ENCODE data around the gene COL4A2.

DNA sequence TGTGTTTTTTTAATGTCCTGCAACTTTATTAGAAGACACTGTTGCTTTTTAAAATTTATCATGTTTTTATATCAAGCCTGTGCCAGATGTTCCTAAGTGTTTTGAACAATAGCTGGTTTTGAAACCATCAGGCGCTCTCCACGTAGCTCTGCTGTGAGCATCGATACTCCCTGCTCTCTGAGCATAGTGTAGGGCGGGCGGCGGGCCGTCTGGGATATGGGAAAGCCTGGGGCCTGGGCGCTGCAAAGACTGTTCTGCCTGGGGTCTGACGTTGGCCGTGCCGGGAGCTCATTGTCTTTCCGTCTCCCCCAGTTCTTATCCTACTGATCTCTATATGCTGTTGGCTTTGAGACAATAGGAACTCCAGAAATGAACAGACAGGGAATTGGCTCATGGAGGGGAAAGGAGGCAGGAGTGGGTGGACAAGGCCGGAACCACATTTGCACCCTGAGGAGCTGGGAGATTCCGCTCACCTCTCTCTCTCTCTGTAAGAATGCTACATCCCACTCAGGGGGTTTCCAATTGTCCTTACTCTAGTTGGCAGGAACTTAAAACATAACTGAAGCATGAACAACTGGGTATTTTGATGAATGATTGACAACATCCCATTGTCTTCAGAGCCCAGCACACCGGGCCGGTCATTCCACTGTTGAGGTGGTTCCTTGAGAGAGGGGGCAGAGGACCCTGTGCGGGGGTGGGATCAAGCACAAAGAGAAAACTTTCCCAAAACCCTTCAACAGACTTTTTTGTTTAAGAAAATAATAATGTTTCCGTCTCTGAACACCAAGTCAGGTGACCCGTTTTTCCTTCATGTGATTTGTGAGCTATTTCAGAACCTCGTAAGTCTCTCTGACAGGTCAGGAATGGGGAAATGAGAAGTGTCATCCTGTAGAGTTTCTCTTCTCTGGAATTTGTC, 64.7 kb downstream of the COL4A2 start:
- TF ChIP-seq GATA2 (IDR thresholded peaks at IDR 0.05; ENCODE audit: low read depth, low read length) (peak; percentile 91), GATA3 (IDR thresholded peaks at IDR 0.05; ENCODE audit: low read depth, low read length) (peak; percentile 92)

Data from SH-SY5Y (cell line).